ENCODE measurements around the gene ASPSCR1.
A peak's percentile ranks its signal among the peaks of the same experiment; 100 is the strongest.
"Not testable (repeated sequence)": the region's sequence is repeated elsewhere in the genome, so short reads cannot be mapped to it uniquely, and the experiment has no call there.

The ASPSCR1 gene

DNA sequence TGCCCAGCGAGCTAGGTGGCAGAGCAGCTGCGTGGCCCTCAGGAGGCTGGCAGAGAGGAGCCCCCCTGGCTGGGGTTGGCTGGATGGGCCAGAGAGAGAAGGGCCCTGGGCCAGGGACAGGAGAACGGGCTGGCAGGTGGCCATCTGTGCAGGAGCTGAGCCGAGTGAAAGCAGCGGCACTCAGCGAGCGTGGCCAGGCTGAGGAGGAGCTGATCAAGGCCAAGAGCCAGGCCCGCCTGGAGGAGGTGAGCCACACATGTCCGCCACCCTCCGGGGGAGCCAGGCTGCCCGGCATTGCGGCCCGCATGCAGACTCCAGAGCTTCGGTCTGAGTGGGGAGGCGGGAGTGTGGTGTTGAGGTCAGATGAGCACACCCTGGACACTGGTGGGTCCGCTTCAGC lies 52.0 kb downstream of the ASPSCR1 start:
- DNase-seq, result no peak

DNA sequence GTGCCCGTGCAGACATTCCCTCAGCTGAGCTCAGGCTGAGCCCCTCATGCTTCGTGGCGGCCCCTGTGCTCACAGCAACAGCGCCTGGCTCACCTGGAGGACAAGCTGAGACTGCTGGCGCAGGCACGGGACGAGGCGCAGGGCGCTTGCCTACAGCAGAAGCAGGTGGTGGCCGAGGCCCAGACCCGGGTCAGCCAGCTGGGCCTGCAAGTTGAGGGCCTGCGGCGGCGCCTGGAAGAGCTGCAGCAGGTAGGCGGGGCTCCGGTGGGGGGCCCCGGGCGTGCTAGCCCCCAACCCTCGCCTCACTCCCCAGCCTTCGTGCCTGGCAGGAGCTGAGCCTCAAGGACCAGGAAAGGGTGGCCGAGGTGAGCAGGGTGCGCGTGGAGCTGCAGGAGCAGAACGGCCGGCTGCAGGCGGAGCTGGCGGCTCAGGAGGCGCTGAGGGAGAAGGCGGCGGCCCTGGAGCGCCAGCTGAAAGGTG lies 52.6 kb downstream of the ASPSCR1 start:
- no peak for DNase-seq

DNA sequence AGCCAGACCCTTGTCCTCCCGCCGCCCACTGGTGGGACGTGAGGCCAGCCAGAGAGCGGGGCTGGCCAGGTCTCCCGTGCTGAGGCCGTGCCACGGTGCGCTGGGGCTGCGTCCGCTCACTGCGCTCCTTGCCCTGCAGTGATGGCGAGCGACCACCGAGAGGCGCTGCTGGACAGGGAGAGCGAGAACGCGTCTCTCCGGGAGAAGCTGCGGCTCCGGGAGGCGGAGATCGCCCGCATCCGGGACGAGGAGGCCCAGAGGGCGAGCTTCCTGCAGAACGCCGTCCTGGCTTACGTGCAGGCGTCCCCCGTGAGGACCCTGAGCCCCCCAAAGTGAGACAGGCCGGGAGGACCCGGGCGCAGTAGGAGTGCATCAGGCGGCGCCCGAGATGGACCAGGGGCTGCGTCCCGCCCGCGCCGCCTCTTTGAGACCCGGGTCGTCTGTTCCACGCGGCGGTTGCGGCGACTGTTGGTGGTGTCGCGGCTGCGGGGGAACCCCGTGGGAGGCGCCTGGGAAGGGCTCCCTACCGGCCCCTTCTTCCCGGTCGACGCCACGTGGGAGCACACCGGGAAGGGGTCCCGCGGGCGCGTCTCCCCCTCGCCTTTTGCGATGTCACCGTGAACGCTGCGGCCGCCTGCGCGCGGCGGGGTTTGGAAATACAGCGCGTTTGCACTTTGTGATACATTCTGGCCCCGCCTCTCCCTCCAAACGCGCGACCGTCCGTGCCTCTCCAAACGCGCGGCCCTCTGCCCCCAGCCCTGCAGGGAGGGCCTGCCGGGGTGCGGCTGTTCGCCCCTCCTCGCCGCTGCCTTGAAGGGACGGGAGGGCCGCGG lies 53.3 kb downstream of the ASPSCR1 start:
- DNase-seq, result peak; percentile 80

DNA sequence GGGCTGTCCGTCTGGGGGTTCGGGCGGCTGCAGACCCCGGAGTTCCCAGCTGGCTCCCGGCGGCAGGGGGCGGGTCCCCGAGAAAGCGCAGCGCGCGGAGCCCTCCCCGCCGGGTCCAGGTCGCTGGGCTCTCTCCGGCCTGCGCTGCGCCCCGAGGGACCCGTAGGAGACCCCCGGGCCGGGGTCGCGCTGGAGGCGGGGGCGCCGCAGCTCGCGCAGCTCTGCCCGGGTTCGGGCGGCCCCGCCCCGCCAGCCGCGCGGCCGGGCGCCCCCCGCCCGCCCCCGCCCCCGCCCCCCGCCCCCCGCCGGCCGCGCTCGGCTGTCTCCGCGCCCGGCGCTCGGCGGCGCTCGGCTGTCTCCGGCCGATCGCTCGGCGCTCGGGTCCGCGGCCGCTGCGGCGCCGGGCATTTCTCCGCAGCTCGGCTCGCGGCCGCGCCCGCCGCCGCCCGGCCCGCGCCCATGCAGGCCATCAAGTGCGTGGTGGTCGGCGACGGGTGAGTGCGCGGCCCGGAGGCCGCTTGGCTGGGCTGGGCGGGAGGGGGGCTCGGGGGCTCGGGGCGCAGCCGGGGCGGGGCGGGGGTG lies 54.0 kb downstream of the ASPSCR1 start, which contains the start of gene RAC3:
TSS of gene RAC3 (plus strand) at position 376 of the 582 bp plus-strand sequence. CDS start at position 460, 84 bp downstream.
- no peak for DNase-seq

DNA sequence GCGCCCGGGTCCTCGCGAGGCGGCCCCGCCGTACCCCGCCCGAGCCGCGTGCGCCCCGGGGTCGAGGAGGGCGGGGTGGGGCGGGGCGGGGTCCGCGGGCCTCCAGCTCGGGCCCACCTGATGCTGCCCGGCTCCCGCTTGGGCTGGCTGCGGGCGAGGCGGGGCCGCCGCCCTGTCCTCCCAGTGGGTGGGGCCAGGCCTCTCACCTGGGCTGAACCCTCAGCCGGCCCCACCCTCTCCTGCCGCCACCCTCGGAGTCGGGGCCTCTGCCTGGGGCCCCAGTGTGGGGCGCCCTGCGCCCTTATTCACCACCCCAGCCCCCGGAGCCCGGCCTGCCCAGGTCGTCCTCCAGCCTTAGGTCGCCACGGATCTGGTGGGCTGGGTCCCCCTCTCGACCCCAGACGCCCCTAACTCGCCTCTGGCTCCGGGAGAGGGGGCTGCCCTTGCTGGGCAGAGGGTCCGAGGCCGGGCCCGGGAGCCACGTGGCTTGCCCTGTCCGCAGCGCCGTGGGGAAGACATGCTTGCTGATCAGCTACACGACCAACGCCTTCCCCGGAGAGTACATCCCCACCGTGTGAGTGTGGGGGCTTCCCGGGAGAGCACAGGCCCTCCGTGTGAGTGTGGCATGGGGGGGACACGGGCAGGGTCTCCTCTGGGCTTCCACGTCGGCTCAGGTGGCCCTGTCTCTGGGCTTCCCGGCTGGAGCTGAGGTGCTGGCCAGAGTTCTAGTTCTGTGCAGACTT lies 54.6 kb downstream of the ASPSCR1 start:
- DNase-seq, result no peak

DNA sequence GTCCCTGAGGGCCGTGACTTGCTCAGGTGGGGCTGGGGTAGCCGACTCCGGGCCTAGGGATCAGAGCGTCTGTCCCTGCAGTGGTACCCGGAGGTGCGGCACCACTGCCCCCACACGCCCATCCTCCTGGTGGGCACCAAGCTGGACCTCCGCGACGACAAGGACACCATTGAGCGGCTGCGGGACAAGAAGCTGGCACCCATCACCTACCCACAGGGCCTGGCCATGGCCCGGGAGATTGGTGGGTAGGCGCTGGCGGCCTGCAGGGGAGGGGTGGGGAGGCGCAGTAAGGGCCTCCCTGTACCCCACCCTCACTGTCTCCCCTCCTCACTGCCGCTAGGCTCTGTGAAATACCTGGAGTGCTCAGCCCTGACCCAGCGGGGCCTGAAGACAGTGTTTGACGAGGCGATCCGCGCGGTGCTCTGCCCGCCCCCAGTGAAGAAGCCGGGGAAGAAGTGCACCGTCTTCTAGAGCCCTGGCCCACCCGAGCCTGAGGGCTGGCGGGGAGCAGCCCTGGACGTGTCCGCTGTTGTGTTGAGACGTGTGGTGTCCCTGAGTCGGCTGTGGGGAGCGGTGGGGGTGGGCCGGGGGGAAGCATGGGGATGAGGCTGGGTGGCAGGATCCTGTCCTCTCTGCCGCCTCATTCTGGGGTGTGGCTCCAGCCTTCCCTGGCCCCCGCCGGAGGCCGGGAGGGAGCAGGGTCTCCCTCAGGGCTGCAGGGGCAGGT lies 56.1 kb downstream of the ASPSCR1 start:
- DNase-seq, result no peak

DNA sequence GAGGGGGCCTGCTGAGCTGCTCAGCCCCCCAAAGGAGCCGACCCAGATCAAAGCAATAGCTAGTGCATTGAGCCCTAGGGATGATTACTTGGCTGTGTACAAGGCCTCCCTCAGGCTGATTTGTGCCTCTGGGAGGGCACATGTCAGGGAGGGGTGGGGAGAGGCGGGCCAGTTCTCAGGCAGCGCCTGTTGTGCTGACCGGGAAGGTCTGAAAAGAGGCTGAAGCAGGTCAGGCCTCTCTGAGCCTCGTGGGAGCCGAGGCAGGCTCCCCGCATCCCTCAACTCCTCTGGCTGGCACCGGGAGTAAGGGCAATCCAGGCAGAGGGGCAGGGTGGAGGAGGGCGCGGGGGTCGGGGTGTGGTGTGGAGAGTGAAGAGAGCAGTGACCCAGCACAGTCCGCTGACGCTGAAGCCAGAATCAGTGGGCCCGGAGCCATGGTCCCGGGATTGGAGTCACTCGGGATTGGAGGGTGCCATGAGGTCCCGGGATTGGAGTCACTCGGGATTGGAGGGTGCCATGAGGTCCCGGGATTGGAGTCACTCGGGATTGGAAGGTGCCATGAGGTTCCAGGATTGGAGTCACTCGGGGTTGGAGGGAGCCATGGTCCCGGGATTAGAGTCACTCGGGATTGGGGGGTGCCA lies 57.1 kb downstream of the ASPSCR1 start:
- no peak for DNase-seq

DNA sequence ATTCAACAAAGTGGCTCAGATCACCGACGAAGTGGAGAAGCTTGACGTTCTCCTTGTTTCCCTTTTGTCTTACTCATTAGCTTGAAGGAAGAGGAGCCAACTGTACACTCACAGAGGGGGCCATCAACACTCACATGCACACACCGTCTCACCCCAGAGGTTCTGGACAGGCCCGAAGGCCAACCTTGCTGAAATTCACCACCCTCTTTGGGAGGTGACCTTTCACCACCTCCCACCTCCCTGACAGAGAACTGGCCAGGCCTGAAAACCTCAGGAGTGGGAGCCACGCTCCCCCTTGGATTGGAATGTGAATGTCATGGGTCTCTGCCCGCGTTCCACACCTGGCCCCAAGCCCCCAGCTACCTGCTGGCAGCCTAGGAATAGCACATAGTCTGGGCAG lies 58.1 kb downstream of the ASPSCR1 start:
- no peak for DNase-seq

DNA sequence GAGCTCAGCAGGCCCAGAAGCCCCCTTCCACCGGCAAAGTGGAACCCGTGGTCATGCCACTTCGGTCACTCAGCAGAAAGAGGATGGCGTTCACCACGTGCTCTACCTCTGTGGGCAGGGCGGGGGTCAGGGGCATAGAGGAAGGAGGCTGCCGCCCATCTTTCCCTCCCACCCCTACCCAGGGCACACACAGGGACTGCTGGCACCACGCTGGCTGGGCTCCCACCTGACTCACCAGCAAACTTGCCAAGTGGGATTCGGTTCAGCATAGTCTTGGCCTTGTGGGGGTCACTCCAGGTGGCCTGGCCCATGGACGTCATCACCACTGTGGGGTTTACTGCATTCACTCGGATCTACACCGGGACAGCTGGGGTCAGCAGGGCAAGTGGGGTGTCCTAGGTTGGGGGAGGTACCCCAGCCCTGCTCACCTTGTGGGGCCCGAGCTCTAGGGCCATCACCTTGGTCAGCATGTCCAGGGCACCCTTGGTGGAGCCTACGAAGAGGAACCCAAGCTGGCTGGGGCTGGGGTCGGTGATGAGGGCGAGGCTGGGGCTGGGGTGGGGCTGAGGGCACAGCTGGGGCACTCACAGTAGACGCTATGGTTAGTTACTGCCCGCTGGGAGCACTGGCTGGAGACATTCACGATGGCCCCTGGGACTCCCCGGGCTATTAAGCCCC lies 58.7 kb downstream of the ASPSCR1 start:
- DNase-seq, result no peak

DNA sequence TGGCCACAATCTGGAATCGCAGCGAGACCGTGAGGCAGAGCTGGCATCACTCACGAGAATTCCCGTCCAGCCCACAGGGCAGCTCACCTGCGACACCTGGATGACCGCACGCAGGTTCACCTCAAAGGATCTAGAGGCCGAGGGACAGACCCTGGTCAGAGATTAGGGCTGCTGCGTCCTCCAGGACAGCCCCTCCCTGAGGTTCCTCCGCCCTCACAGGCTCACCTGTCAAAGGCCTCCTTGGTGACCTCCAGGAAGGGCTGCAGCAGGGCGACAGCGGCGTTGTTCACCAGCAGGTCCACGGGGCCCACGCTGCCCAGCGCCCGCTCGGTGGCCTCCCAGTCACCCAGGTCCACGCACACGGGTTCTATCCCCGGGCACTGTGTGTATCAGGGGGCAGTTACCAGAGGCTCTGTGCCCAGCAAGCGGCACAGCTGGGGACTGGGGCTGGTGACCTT lies 59.2 kb downstream of the ASPSCR1 start:
- no peak for DNase-seq

DNA sequence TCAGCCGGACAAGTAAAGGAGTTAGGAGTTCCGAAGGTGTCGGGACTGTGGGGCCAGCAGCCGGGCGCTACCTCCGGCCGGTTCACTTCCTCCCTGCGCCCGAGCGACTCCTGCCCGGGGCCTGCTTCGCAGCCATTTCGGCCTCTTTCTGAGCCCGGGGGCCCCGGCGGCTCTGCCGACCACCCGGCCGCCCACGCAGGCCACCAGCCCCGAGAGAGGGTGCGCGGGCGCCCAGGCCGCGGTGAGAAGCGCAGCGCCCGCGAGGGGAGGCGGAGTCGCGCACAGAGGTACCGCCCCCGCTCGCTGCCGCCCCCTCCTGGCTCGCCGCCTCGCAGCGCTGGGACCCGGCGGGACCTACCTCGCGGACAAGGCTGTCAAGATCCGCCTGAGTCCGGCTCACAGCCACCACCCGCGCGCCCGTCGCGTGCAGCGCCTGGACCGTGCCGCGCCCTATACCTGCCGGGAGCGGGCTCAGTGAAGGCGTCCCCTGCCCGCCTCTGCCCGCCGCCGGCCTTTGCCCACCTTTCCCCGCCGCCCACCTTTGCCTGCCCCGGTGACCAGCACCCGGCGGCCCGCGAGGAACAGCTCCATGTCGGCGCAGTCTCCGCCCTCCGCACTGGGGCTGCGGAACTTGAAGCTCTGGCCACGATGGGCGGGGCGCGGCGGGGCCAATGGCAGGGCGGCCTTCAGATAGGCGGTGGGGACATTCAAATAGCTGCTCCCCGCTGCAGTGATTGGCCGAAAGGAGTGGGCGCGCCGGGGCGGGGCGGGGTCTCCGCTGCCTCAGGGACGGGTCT lies 59.9 kb downstream of the ASPSCR1 start, which contains the start of gene DCXR:
TSS of gene DCXR (minus strand) at position 606 of the 797 bp plus-strand sequence. CDS start at position 591, 15 bp downstream.
- DNase-seq, result peak; percentile 91

DNA sequence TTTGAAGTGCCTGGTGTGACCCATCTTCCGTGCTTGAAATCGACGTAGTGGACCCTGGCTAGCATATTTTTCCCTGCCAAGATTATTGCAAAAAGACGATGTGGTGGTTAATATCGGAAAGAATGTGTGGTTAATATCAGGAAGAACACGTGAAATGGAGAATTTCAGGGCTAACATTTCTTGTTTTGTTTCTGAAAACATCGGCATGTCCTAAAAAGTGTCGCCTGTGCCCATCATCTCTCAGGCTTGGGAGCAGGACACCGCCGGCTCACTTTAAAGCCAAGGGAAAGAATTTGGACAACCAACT lies 60.4 kb downstream of the ASPSCR1 start:
- DNase-seq, result no peak

DNA sequence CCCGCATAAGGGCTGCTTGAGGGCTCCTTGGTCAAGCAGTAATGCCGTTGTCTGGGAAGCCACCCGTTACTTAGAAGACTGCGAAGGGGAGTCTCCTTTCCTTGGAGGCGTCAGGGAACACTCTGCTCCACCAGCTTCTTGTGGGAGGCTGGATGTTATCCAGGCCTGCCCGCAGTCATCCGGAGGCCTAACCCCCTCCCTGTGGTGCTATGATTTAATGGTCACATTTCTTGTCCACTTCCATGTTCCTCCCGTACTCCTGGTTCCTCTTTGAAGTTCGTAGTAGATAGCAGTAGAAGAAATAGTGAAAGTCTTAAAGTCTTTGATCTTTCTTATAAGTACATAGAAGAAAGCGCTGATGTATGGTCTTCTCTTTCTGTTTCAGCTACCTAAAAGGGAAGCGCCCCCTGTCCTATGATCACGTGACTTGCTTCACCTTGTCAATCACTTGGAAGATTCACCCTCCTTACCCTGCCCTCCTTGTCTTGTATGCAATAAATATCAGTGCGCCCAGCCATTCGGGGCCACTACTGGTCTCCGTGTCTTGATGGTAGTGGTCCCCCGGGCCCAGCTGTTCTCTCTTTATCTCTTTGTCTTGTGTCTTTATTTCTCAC lies 61.5 kb downstream of the ASPSCR1 start:
- not testable (repeated sequence) for DNase-seq

DNA sequence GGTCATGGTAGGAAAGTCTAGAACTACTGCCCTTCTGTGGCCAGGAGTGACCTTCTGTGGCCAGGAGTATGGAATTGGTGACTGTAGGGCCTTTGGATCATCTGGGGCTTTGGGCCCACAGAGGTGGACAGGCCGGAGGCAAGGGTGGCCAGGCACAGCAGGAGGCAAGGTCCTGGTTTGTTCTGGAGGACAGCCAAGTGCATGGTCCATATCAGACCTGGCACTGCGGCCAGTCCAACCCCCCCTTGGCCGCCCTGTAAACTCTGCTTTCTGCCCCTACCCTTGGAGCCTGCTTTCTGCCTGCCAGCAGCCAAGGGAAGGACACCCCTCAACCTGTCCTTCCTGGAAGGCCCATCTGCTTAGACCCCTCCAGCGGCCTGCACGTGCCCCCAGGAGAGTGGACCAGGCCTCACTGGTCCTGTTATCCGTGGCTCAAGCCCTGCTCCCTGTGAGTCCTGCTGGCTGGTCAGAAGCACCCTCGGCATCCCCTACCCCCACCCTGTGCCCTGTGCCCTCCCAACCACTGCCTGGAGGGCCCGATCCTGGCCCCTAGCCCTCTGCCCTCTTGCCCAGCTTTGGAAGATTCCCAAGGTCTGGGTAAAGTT lies 62.4 kb downstream of the ASPSCR1 start:
- DNase-seq, result no peak

DNA sequence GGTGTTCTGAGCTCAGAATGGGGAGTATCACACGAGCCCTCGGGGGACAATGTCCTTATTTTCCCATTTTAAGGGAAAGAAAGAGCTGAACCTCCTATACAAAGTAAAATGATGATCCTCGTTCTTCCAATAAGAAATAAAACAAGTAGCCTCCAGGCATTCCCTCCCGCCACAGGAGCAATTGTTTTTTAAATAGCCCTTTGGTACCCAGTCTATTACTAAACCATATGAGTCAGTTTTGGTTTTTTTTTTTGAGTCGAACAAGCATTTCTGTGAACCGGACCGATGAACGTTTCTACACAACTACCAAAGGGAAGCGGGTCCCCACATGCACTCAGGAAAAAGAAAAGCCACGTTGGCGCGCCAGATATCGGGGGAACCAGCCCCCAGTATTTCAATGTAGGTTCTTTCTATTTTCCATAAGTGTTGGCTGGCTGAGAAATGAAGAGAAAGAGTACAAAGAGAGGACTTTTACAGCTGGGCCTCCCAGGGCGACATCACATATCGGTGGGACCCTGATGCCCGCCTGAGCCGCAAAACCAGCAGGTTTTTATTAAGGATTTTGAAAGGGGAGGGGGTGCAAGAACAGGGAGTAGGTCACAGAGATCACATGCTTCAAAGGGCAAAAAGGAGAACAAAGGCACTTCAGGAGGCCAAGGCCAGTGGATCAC lies 63.9 kb downstream of the ASPSCR1 start:
- DNase-seq, result no peak

DNA sequence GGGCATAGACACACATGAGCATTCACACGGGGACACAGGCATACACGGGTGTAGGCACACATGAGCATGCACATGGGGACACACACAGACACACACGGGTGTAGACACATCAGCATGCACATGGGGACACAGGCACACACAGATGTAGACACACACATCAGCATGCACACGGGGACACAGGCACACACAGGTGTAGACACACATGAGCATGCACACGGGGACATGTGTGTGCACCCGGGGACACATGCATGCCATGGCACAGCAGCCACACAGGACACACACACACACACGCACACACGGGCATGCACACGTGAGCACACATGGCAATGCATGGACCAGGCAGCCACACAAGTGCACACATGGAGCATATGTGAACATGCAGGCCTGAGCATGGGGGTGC lies 65.2 kb downstream of the ASPSCR1 start:
- DNase-seq, result no peak

DNA sequence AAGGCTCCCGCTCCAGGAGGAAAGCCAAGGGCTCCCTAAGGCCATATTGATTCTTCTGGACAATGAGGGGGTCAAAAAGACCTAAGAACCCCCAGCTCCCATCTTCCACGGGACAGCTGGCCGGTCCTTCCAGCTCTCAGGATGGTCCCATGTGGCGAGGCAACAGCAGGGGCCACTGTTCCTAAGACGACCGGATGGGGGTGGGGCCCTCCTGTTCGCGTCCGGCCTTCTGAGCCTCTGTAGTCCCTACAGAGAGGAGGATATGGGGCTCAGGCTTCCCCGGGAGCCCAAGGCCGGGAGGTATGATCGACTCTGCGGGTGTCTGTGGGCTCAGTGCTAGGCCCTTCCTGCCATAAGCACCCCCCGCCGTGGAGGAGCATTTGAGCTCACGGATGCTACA lies 66.1 kb downstream of the ASPSCR1 start:
- DNase-seq, result no peak

DNA sequence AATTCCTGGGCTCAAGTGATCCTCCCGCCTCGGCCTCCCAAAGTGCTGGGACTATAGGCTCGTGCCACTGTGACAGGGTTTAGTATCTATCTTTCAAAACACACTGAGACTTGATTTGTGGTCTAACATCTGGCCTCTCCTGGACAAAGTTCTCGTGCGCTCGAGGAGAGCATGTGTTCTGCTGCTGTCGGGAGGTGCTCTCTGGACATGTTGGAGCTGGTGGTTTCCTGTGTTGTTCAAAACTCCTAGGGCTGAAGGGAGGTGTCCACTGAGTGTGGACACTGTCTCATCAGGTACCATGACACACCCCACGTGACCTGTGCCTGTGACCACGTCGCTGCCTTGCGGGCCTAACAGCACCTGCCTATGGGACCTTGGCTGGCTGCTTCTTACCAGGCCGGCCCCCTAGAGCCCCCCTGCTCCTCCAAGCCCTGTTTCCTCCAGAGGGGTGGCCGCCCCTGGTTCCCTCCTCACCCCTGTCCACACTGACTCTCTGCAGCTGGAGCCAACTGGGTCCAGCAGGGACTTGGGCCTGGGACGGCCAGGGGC lies 68.6 kb downstream of the ASPSCR1 start:
- DNase-seq, result no peak

DNA sequence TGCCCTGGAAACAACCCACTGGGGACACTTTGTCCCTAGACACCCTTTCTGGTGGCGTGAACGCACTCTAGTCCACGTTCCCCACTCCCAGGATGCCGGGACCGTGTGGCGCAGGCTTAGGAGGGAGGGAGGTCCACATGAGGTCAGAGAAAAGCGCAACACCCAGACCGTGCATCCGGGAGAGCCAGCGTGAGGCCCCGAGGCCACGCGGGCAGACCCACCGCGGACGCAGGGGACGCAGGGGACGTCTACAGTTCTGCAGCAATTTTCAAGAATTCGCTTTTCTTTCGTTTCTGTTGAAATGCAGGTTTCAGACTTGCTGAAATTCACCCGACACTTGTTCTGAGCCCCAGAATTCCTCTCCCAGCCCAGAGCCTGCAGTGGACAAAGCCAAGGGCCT lies 69.5 kb downstream of the ASPSCR1 start:
- no peak for DNase-seq
